Esophagus muscularis mucosa (tissue), 4 donors: ENCODE measurements around the gene BLOC1S3. TPM values are rescaled to one million over a fixed set of nuclear protein-coding genes. Genes with fewer than 3 reads are reported as not detected.
A peak's percentile ranks its signal among the peaks of the same experiment; 100 is the strongest.

Experiments used
- DNase-seq: peaks from one replicate; pipeline ENCODE4 v3.0.0-alpha.2; 2017; ENCODE audit errors: extremely low spot score
- H3K27ac ChIP-seq, 4 donors: fragments of 200-600 bp; sonication (generic); replicated peaks in 1 of 4; 1 replicate in 3 of 4; 2 replicates in 1 of 4; pipeline ENCODE4 v1.5.1; 2016 to 2019; ENCODE audit warnings: mild to moderate bottlenecking in 1 of 4
- H3K27me3 ChIP-seq, 4 donors: fragments of 200-600 bp; sonication (generic); one replicate each; pipeline versions ENCODE4 v1.5.1 to v1.6.0; 2016 to 2019
- H3K36me3 ChIP-seq, 4 donors: fragments of 200-600 bp; sonication (generic); one replicate each; pipeline ENCODE4 v1.5.1; 2016 to 2019
- H3K4me1 ChIP-seq, 4 donors: fragments of 200-600 bp; sonication (generic); one replicate each; pipeline ENCODE4 v1.5.1; 2016 to 2019
- H3K4me3 ChIP-seq, 4 donors: fragments of 200-600 bp; sonication (generic); 1 replicate in 2 of 4; 2 replicates in 2 of 4; pipeline ENCODE4 v1.5.1; 2016 to 2019; ENCODE audit warnings: mild to moderate bottlenecking in 4 of 4, moderate library complexity in 1 of 4
- H3K9me3 ChIP-seq, 4 donors: fragments of 200-600 bp; sonication (generic); 1 replicate in 3 of 4; 2 replicates in 1 of 4; pipeline ENCODE4 v1.5.1; 2016 to 2019
- EP300 ChIP-seq: sonication (generic); formaldehyde crosslinking; IDR thresholded peaks from one replicate; pipeline ENCODE4 v1.6.1; 2017; ENCODE audit warnings: antibody characterized with exemption
- POLR2A ChIP-seq: fragments of 450-650 bp; IDR thresholded peaks from one replicate; pipeline ENCODE4 v1.6.1; 2017; ENCODE audit warnings: antibody characterized with exemption, moderate library complexity, mild to moderate bottlenecking, low read depth
- POLR2AphosphoS5 ChIP-seq, 2 donors: sonication (generic); formaldehyde crosslinking; IDR thresholded peaks; one replicate each; pipeline ENCODE4 v1.6.1; 2017; ENCODE audit warnings: antibody characterized with exemption in 2 of 2
- WGBS: methylation state at CpG from one replicate; pipeline ENCODE4 v1.1.5; 2018; 5-methylcytosine and 5-hydroxymethylcytosine counted together
- intact Hi-C: fragments of 100-400 bp; cut with DNase I; formaldehyde crosslinking; loops from one replicate; pipeline ENCODE4 v1.15.1; 2023
- total RNA-seq, 4 donors: library from RNA; depleted of rRNA; stranded (reverse); fragments of >200 nt; gene quantifications; one replicate each; pipeline versions ENCODE4 v1.1.0 to v1.2.1, GENCODE V29; 2016
- TF ChIP-seq, protein P1 (sequence below), 3 experiments: fragments of 200-600 bp in 2 of 3; fragments of 450-650 bp in 1 of 3; sonication (generic) in 2 of 3; IDR thresholded peaks; one replicate each; pipeline ENCODE4 v1.5.1; 2017 to 2019; ENCODE audit warnings: antibody characterized with exemption in 3 of 3, mild to moderate bottlenecking in 2 of 3, moderate library complexity in 1 of 3

BLOC1S3 gene
- total RNA-seq, 4 donors from 2014 or later, result 5.4 to 21.9 (median 16.1) TPM

DNA sequence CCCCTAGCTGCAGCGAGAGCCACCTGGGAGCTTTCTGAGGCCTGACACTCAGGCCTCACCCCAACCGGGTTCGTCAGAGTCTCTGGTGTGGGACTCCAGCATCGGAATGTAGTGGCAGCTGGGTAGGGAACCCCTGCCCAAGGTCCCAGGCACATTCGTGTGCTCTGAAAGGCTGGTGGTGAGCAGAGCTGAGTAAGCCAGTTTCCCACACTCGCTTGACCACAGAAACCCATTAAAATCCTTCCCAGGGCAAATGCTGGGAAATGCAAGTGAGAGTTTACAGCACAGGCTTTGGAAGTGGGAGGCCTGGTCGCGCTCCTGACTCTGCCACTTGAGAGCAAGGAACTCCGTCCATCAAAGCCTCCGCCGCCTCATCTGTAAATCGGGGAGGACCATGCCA is 4.8 kb upstream of the BLOC1S3 start:
- Histone ChIP-seq H3K27ac (no peak overlapping the region), H3K27me3 (no peaks in the 10 kb centered on the region), H3K4me1 (peaks cover 27 to 33% (median 30%) of the 10 kb centered on the region in 4 donors), H3K4me3 (no peak overlapping the region), H3K36me3 (peaks cover 0 to 1% (median 0%) of the 10 kb centered on the region in 4 donors), H3K9me3 (no peaks in the 10 kb centered on the region)
- intact Hi-C loops, result no loop called here
- TF ChIP-seq, protein P1, sequence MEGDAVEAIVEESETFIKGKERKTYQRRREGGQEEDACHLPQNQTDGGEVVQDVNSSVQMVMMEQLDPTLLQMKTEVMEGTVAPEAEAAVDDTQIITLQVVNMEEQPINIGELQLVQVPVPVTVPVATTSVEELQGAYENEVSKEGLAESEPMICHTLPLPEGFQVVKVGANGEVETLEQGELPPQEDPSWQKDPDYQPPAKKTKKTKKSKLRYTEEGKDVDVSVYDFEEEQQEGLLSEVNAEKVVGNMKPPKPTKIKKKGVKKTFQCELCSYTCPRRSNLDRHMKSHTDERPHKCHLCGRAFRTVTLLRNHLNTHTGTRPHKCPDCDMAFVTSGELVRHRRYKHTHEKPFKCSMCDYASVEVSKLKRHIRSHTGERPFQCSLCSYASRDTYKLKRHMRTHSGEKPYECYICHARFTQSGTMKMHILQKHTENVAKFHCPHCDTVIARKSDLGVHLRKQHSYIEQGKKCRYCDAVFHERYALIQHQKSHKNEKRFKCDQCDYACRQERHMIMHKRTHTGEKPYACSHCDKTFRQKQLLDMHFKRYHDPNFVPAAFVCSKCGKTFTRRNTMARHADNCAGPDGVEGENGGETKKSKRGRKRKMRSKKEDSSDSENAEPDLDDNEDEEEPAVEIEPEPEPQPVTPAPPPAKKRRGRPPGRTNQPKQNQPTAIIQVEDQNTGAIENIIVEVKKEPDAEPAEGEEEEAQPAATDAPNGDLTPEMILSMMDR (IDR thresholded peaks at IDR 0.05), result no peak
- no peak for TF ChIP-seq EP300
- no peak for TF ChIP-seq POLR2A
- TF ChIP-seq POLR2AphosphoS5 (IDR thresholded peaks at IDR 0.05), result no peak
- WGBS, result 86% methylated on average over 12 of the region's 12 CpGs
- DNase-seq, result no peak

DNA sequence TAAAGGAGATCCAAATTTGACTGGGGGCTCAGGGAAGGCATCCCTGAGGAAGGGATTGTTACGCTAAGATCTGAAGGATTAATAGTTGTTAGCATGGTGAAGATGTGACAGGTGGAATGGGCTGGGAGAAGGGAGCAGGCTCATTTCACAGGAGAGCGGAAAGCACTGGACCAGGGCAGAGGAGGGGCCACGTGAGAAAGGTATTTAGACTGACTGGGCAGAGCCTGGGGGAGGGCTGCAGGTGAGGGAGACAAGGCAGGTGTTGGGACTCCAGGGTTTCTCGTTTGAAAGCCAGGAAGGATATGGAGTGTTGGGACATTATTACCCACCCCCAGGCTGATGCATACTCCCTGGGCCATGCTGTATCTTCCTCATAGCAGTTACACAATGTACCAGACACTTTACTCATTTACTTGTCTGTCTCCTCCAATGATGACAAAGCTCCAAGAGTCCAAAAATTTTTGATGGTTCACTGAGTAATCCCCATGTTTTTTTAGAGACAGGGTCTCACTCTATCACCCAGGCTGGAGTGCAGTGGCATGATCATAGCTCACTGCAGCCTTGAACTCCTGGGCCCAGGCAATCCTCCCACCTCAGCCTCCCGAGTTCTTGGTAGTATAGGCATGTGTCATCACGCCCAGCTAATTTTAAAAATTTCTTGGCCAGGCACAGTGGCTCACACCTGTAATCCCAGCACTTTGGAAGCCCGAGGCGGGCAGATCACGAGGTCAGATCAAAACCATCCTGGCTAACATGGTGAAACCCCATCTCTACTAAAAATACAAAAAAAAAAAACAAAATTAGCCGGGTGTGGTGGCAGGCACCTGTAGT is 2.9 kb upstream of the BLOC1S3 start:
- Histone ChIP-seq H3K27ac (no peak overlapping the region), H3K27me3 (no peaks in the 10 kb centered on the region), H3K36me3 (peaks cover 0 to 3% (median 0%) of the 10 kb centered on the region in 4 donors), H3K9me3 (no peaks in the 10 kb centered on the region), H3K4me1 (peaks cover 33 to 47% (median 40%) of the 10 kb centered on the region in 4 donors), H3K4me3 (no peak overlapping the region)
- no peak for DNase-seq
- WGBS, result 83% methylated on average over 10 of the region's 10 CpGs
- intact Hi-C loops, result loop anchor here (5.0 kb wide), 1 partner anchor 83 kb away; the partner anchor contains the start of gene PPP1R37
- TF ChIP-seq EP300, result no peak
- TF ChIP-seq, protein P1 (IDR thresholded peaks at IDR 0.05), result no peak
- no peak for TF ChIP-seq POLR2AphosphoS5 (IDR thresholded peaks at IDR 0.05)
- TF ChIP-seq POLR2A, result no peak

DNA sequence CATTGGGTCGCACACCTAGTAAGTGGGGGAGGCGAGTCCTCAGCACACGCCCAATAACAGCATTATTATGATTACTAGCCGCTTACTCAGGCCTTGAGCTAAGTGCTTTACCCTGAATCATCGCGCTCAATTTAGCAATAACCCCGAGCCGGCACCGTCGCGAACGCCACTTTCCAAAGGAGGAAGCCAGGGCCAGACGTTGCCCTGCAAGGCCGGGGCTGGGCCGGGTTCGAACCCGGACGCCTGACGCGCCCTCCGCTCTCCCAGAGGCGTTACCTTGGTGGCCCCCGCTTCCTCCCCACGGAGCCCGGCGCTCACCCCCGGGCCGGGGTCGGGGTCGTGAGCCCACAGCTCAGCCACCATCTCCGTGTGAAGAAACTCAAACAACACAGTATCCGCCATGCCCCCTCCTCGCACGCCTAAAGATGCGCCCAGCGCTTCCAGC is 745 bp upstream of the BLOC1S3 start, which contains the start of gene TRAPPC6A:
Gene TRAPPC6A, minus strand, starts transcription at position 421 of the 445 bp plus-strand sequence. Its CDS starts 19 bp downstream, at position 402.
- WGBS, result 0% methylated on average over 29 of the region's 36 CpGs
- Histone ChIP-seq H3K27ac (peak within 1 kb of the TSS; percentile 90 to 93 (median 92)), H3K9me3 (no peaks in the 10 kb centered on the region), H3K27me3 (no peaks in the 10 kb centered on the region), H3K4me3 (peak within 1 kb of the TSS; percentile 70 to 79 (median 74)), H3K36me3 (peaks cover 0 to 17% (median 4%) of the 10 kb centered on the region in 4 donors), H3K4me1 (peaks cover 27 to 48% (median 44%) of the 10 kb centered on the region in 4 donors)
- no peak for DNase-seq
- TF ChIP-seq, protein P1 (IDR thresholded peaks at IDR 0.05), result no peak
- TF ChIP-seq EP300 (no peak), POLR2AphosphoS5 (IDR thresholded peaks at IDR 0.05) (peak in 1 of 2 donors; percentile 93), POLR2A (peak; percentile 40)
- intact Hi-C loops, result loop anchor here (5.0 kb wide), 1 partner anchor 86 kb away; the partner anchor contains the start of gene PPP1R37

DNA sequence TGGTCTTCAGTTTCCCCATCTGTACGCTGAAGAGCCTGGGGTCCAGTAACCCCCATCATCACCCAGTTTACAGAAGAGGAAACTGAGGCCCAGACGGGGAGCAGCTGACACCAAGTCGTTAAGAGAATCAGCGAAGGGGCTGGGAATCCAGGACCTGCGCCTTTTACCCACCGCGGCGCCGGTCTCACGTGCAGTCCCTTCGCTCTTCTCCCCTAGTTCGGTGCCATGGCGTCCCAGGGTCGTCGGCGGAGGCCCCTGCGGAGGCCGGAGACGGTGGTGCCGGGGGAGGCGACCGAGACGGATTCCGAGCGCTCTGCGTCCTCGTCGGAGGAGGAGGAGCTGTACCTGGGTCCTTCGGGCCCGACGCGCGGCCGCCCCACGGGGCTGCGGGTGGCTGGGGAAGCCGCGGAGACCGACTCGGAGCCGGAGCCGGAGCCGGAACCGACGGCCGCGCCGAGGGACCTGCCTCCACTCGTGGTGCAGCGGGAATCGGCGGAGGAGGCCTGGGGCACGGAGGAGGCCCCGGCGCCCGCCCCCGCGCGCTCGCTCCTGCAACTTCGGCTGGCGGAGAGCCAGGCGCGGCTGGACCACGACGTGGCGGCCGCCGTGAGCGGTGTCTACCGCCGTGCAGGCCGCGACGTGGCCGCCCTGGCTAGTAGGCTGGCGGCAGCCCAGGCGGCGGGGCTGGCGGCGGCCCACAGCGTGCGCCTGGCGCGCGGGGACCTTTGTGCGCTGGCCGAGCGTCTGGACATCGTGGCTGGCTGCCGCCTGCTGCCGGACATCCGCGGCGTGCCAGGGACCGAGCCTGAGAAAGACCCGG is 698 bp downstream of the BLOC1S3 start:
- TF ChIP-seq POLR2A, result no peak
- Histone ChIP-seq H3K4me1 (peaks cover 27 to 47% (median 40%) of the 10 kb centered on the region in 4 donors), H3K9me3 (no peaks in the 10 kb centered on the region), H3K27me3 (no peaks in the 10 kb centered on the region), H3K4me3 (peak overlapping the region; percentile 70 to 79 (median 74)), H3K36me3 (peaks cover 0 to 17% (median 4%) of the 10 kb centered on the region in 4 donors), H3K27ac (peak overlapping the region; percentile 86 to 92 (median 90))
- WGBS, result 0% methylated on average over 8 of the region's 97 CpGs
- intact Hi-C loops, result loop anchor here (5.0 kb wide), 1 partner anchor 87 kb away; the partner anchor contains the start of gene PPP1R37
- DNase-seq, result no peak
